Activated B cell treated with CpG ODN at 0.5 μM for 24 hours (primary cell): ENCODE results near the gene MYO18A. TPM values are rescaled to one million over a fixed set of nuclear protein-coding genes. Genes with fewer than 3 reads are reported as not detected.
"Not testable (repeated sequence)": the region's sequence is repeated elsewhere in the genome, so short reads cannot be mapped to it uniquely, and the experiment has no call there.

ENCODE experiments used
- ATAC-seq: fragments of 200-7000 bp; cut with Tn5 transposase; one replicate; pipeline ENCODE4 v1.10.0; 2021; ENCODE audit warnings: low read depth, mild to moderate bottlenecking, moderate library complexity
- CTCF ChIA-PET: fragments of 350-600 bp; sonication (Branson Sonifier 250); formaldehyde crosslinking; loops from one replicate; lab custom pipeline; 2021; ENCODE audit warnings: antibody characterized with exemption; lab: Charles Lee
- POLR2A ChIA-PET: fragments of 350-600 bp; sonication (Branson Sonifier 250); formaldehyde crosslinking; loops from one replicate; lab custom pipeline; 2021; ENCODE audit warnings: antibody characterized with exemption; lab: Charles Lee
- DNase-seq: peaks from one replicate; pipeline ENCODE4 v3.0.0; 2022
- H3K27ac Mint-ChIP-seq: one replicate; pipeline ENCODE4 v1.8.0; 2020; ENCODE audit warnings: mixed read lengths
- H3K27me3 Mint-ChIP-seq: one replicate; pipeline ENCODE4 v1.8.0; 2021; ENCODE audit warnings: mixed read lengths
- H3K36me3 Mint-ChIP-seq: one replicate; pipeline ENCODE4 v1.8.0; 2021; ENCODE audit warnings: low read depth, mixed read lengths
- H3K4me1 Mint-ChIP-seq: one replicate; pipeline ENCODE4 v1.8.0; 2021; ENCODE audit warnings: mixed read lengths
- H3K4me3 Mint-ChIP-seq: one replicate; pipeline ENCODE4 v1.8.0; 2020; ENCODE audit warnings: mild to moderate bottlenecking, mixed read lengths
- H3K9me3 Mint-ChIP-seq: one replicate; pipeline ENCODE4 v1.8.0; 2020; ENCODE audit warnings: mixed read lengths
- CTCF ChIP-seq: fragments of 200-600 bp; IDR thresholded peaks from one replicate; pipeline ENCODE4 v1.8.0; 2022; ENCODE audit warnings: antibody characterized with exemption, mild to moderate bottlenecking
- intact Hi-C: fragments of 100-400 bp; cut with micrococcal nuclease; formaldehyde crosslinking; loops from one replicate; pipeline ENCODE4 v1.15.1; 2024
- total RNA-seq: library from RNA; stranded (reverse); gene quantifications from 2 replicates; pipeline ENCODE4 v1.2.3, GENCODE V29; 2022

MYO18A gene
- total RNA-seq, 1 donor from 2014 or later, result 79.8 TPM

GRCh38 chr17:29149431-29150064 lies 30.6 kb downstream of the MYO18A start:
- Mint-ChIP-seq H3K4me1 (peaks cover 42% of the 10 kb centered on the region), H3K9me3 (no peaks in the 10 kb centered on the region)

GRCh38 chr17:29148790-29149430 lies 31.3 kb downstream of the MYO18A start:
- Mint-ChIP-seq H3K36me3 (no peaks in the 10 kb centered on the region), H3K27ac (peak overlapping the region; percentile 89), H3K27me3 (no peaks in the 10 kb centered on the region), H3K9me3 (no peaks in the 10 kb centered on the region), H3K4me1 (peaks cover 45% of the 10 kb centered on the region), H3K4me3 (peak overlapping the region; percentile 83)
- ChIA-PET POLR2A (interaction anchor here (0.6 to 5.0 kb wide), 21 partner anchors 10 to 1666 kb away, joined by 3 to 63 read pairs (median 4); partner anchors contain the start of genes MYO18A, NUFIP2 and PHF12), CTCF (interaction anchor here (0.6 to 9.1 kb wide), 19 partner anchors 9 to 424 kb away, joined by 3 to 201 read pairs (median 5); partner anchors contain the start of gene MYO18A)
- TF ChIP-seq CTCF, result peak; percentile 27
- ATAC-seq, result peak; percentile 95
- peak; percentile 96 for DNase-seq
- intact Hi-C loops, result loop anchor here (1.0 to 10.0 kb wide), 8 partner anchors 9 to 466 kb away; partner anchors contain the start of genes ABHD15, MYO18A, TAOK1 and TP53I13

More at GRCh38 chr17:29149431-29150064, 30.6 kb downstream of the MYO18A start:
- intact Hi-C loops, result loop anchor here (1.0 to 10.0 kb wide), 7 partner anchors 31 to 465 kb away; partner anchors contain the start of genes ABHD15, MYO18A, TAOK1 and TP53I13
- Mint-ChIP-seq H3K27me3 (no peaks in the 10 kb centered on the region), H3K36me3 (no peaks in the 10 kb centered on the region), H3K4me3 (peak overlapping the region; percentile 83), H3K27ac (peak overlapping the region; percentile 83)
- TF ChIP-seq CTCF, result no peak
- ChIA-PET POLR2A (interaction anchor here (0.6 to 5.0 kb wide), 22 partner anchors 11 to 1665 kb away, joined by 3 to 63 read pairs (median 4); partner anchors contain the start of genes MYO18A, NUFIP2 and PHF12), CTCF (interaction anchor here (0.6 to 9.1 kb wide), 20 partner anchors 9 to 423 kb away, joined by 3 to 201 read pairs (median 4); partner anchors contain the start of gene MYO18A)
- peak; percentile 8 for ATAC-seq
- peak; percentile 55 for DNase-seq

- Mint-ChIP-seq H3K36me3 (no peaks in the 10 kb centered on the region), H3K9me3 (no peaks in the 10 kb centered on the region), H3K4me3 (peak overlapping the region; percentile 76), H3K4me1 (peaks cover 45% of the 10 kb centered on the region), H3K27ac (peak overlapping the region; percentile 89), H3K27me3 (no peaks in the 10 kb centered on the region)
- DNase-seq, result no peak
- CTCF ChIA-PET, result interaction anchor here (0.6 to 9.1 kb wide), 18 partner anchors 8 to 424 kb away, joined by 3 to 201 read pairs (median 6); partner anchors contain the start of gene MYO18A
- ATAC-seq, result no peak
- intact Hi-C loops, result loop anchor here (1.0 to 10.0 kb wide), 5 partner anchors 8 to 466 kb away; partner anchors contain the start of genes ABHD15, TAOK1 and TP53I13
- POLR2A ChIA-PET, result interaction anchor here (0.6 to 5.0 kb wide), 17 partner anchors 9 to 1666 kb away, joined by 3 to 63 read pairs (median 6); partner anchors contain the start of genes MYO18A, NUFIP2 and PHF12
- TF ChIP-seq CTCF, result no peak
Measured at GRCh38 chr17:29148257-29148789, 31.9 kb downstream of the MYO18A start.

GRCh38 chr17:29147682-29148081 lies 32.5 kb downstream of the MYO18A start:
- Mint-ChIP-seq H3K36me3 (no peaks in the 10 kb centered on the region), H3K27ac (peak overlapping the region; percentile 64), H3K27me3 (no peaks in the 10 kb centered on the region), H3K9me3 (no peaks in the 10 kb centered on the region), H3K4me1 (peaks cover 46% of the 10 kb centered on the region), H3K4me3 (peak overlapping the region; percentile 58)
- ChIA-PET POLR2A (interaction anchor here (0.6 to 5.0 kb wide), 8 partner anchors 9 to 257 kb away, joined by 7 to 63 read pairs (median 16); partner anchors contain the start of genes MYO18A, NUFIP2 and PHF12), CTCF (interaction anchor here (1.6 to 9.1 kb wide), 6 partner anchors 7 to 145 kb away, joined by 6 to 201 read pairs (median 28); partner anchors contain the start of gene MYO18A)
- intact Hi-C loops, result loop anchor here (1.0 to 10.0 kb wide), 5 partner anchors 7 to 467 kb away; partner anchors contain the start of genes ABHD15, TAOK1 and TP53I13
- TF ChIP-seq CTCF, result no peak
- no peak for ATAC-seq
- DNase-seq, result no peak

GRCh38 chr17:29147228-29147627 lies 33.0 kb downstream of the MYO18A start:
- peak overlapping the region; percentile 12 for H3K4me3 Mint-ChIP-seq
- not testable (repeated sequence) for H3K27me3 Mint-ChIP-seq, DNase-seq, H3K9me3 Mint-ChIP-seq, H3K36me3 Mint-ChIP-seq, ATAC-seq
- ChIA-PET CTCF (interaction anchor here (3.0 to 9.1 kb wide), 4 partner anchors 23 to 144 kb away, joined by 26 to 201 read pairs (median 112); partner anchors contain the start of gene MYO18A), POLR2A (interaction anchor here (0.8 to 5.0 kb wide), 3 partner anchors 31 to 147 kb away, joined by 4 to 63 read pairs (median 10); partner anchors contain the start of genes MYO18A and NUFIP2)
- peaks cover 50% of the 10 kb centered on the region for H3K4me1 Mint-ChIP-seq
- H3K27ac Mint-ChIP-seq, result peak overlapping the region; percentile 26
- intact Hi-C loops, result loop anchor here (5.0 to 10.0 kb wide), 4 partner anchors 220 to 468 kb away; partner anchors contain the start of genes ABHD15, TAOK1 and TP53I13
